BLaER1 treated with 17β-estradiol and CSF1 and Interleukin-3, amounts not matched to agents 10 nM and 100 nM (cell line): ENCODE data around the gene DIS3L2.
"Not testable (repeated sequence)": the region's sequence is repeated elsewhere in the genome, so short reads cannot be mapped to it uniquely, and the experiment has no call there.

ENCODE experiments used
- H3K27ac ChIP-seq, 11 experiments: shearing (Covaris generic); formaldehyde crosslinking; 2 replicates each; pipeline ENCODE4 v1.8.1; 2022
- H3K27me3 ChIP-seq, 11 experiments: shearing (Covaris generic); formaldehyde crosslinking; 2 replicates each; pipeline ENCODE4 v1.8.1; 2022
- H3K36me3 ChIP-seq, 11 experiments: shearing (Covaris generic); formaldehyde crosslinking; 2 replicates each; pipeline ENCODE4 v1.8.1; 2022
- H3K4me1 ChIP-seq, 10 experiments: shearing (Covaris generic); formaldehyde crosslinking; 2 replicates each; pipeline ENCODE4 v1.8.1; 2022
- H3K4me2 ChIP-seq, 11 experiments: shearing (Covaris generic); formaldehyde crosslinking; 2 replicates each; pipeline ENCODE4 v1.8.1; 2022
- H3K4me3 ChIP-seq, 10 experiments: shearing (Covaris generic); formaldehyde crosslinking; 2 replicates each; pipeline ENCODE4 v1.8.1; 2022
- H3K9ac ChIP-seq, 11 experiments: shearing (Covaris generic); formaldehyde crosslinking; 2 replicates each; pipeline ENCODE4 v1.8.1; 2022
- H3K9me3 ChIP-seq, 11 experiments: shearing (Covaris generic); formaldehyde crosslinking; replicated peaks in 1 of 11; 2 replicates each; pipeline ENCODE4 v1.8.1; 2022
- H4K20me1 ChIP-seq, 11 experiments: shearing (Covaris generic); formaldehyde crosslinking; 2 replicates each; pipeline ENCODE4 v1.8.1; 2022
- Cebpa-rat ChIP-seq, 11 experiments: shearing (Covaris generic); IDR thresholded peaks; 2 replicates each; pipeline ENCODE4 v1.8.1; 2022

Gene DIS3L2

GRCh38 chr2:232022718-232023117, 61.2 kb downstream of the DIS3L2 start:
- no peak for TF ChIP-seq Cebpa-rat (IDR thresholded peaks at IDR 0.05)
- Histone ChIP-seq H3K9me3 (no peaks in the 10 kb centered on the region), H4K20me1 (peaks cover 0 to 8% (median 0%) of the 10 kb centered on the region in 11 experiments; a peak in 1 of 22 replicates), H3K4me2 (no peak overlapping the region), H3K27ac (no peak overlapping the region), H3K9ac (no peak overlapping the region), H3K36me3 (peaks cover 76 to 98% (median 91%) of the 10 kb centered on the region in 11 experiments), H3K27me3 (no peaks in the 10 kb centered on the region), H3K4me3 (no peak overlapping the region), H3K4me1 (peaks cover 0 to 5% (median 0%) of the 10 kb centered on the region in 10 experiments; a peak in 1 of 20 replicates)

- no peak overlapping the region for H3K9ac ChIP-seq
- H3K4me2 ChIP-seq, result no peak overlapping the region
- peaks cover 73 to 98% (median 85%) of the 10 kb centered on the region in 11 experiments for H3K36me3 ChIP-seq
- no peak overlapping the region for H3K4me3 ChIP-seq
- peaks cover under 1 to 4% (median 3%) of the 10 kb centered on the region in 10 experiments; a peak in 16 of 20 replicates for H3K4me1 ChIP-seq
- H4K20me1 ChIP-seq, result peaks cover 0 to 8% (median 0%) of the 10 kb centered on the region in 11 experiments; a peak in 3 of 22 replicates
- no peak overlapping the region for H3K27ac ChIP-seq
- no peaks in the 10 kb centered on the region for H3K27me3 ChIP-seq
- no peak for TF ChIP-seq Cebpa-rat (IDR thresholded peaks at IDR 0.05)
- H3K9me3 ChIP-seq, result no peaks in the 10 kb centered on the region
These were observed 61.9 kb downstream of the DIS3L2 start for GRCh38 chr2:232023426-232023825.

- no peak overlapping the region for H3K4me3 ChIP-seq
- no peak for TF ChIP-seq Cebpa-rat (IDR thresholded peaks at IDR 0.05)
- H3K27ac ChIP-seq, result no peak overlapping the region
- H3K27me3 ChIP-seq, result no peaks in the 10 kb centered on the region
- H3K4me1 ChIP-seq, result peaks cover 0 to 15% (median 8%) of the 10 kb centered on the region in 10 experiments; a peak in 15 of 20 replicates
- H4K20me1 ChIP-seq, result peaks cover 0 to 8% (median 0%) of the 10 kb centered on the region in 11 experiments; a peak in 3 of 22 replicates
- no peaks in the 10 kb centered on the region for H3K9me3 ChIP-seq
- H3K9ac ChIP-seq, result no peak overlapping the region
- H3K4me2 ChIP-seq, result no peak overlapping the region
- H3K36me3 ChIP-seq, result peaks cover 65 to 98% (median 79%) of the 10 kb centered on the region in 11 experiments
These were observed 62.9 kb downstream of the DIS3L2 start for GRCh38 chr2:232024457-232024856.

GRCh38 chr2:232026910-232027309, 65.4 kb downstream of the DIS3L2 start:
- peaks cover 0 to 15% (median 8%) of the 10 kb centered on the region in 10 experiments; a peak in 15 of 20 replicates for H3K4me1 ChIP-seq
- no peak overlapping the region for H3K4me3 ChIP-seq
- no peak overlapping the region for H3K27ac ChIP-seq
- no peak overlapping the region for H3K9ac ChIP-seq
- no peaks in the 10 kb centered on the region for H3K27me3 ChIP-seq
- H3K4me2 ChIP-seq, result no peak overlapping the region
- peaks cover 63 to 97% (median 77%) of the 10 kb centered on the region in 11 experiments for H3K36me3 ChIP-seq
- TF ChIP-seq Cebpa-rat (IDR thresholded peaks at IDR 0.05), result no peak
- H3K9me3 ChIP-seq, result peaks cover 7 to 14% (median 9%) of the 10 kb centered on the region in 11 experiments; a peak in 15 of 22 replicates
- H4K20me1 ChIP-seq, result peaks cover 0 to 4% (median 0%) of the 10 kb centered on the region in 11 experiments; a peak in 3 of 22 replicates

- Histone ChIP-seq H3K27ac (no peak overlapping the region), H3K4me1 (peaks cover 0 to 15% (median 8%) of the 10 kb centered on the region in 10 experiments; a peak in 15 of 20 replicates), H3K36me3 (peaks cover 62 to 97% (median 75%) of the 10 kb centered on the region in 11 experiments), H3K4me3 (no peak overlapping the region), H3K27me3 (no peaks in the 10 kb centered on the region), H3K9me3 (peaks cover 9 to 20% (median 15%) of the 10 kb centered on the region in 11 experiments; a peak in 19 of 22 replicates), H3K9ac (no peak overlapping the region), H3K4me2 (no peak overlapping the region), H4K20me1 (no peaks in the 10 kb centered on the region; a peak in 3 of 22 replicates)
- TF ChIP-seq Cebpa-rat (IDR thresholded peaks at IDR 0.05), result no peak
These were observed 66.0 kb downstream of the DIS3L2 start for GRCh38 chr2:232027530-232027929.

GRCh38 chr2:232028071-232028470, 66.6 kb downstream of the DIS3L2 start:
- Histone ChIP-seq H3K36me3 (peaks cover 57 to 97% (median 75%) of the 10 kb centered on the region in 11 experiments), H3K4me2 (peak overlapping the region in 1 of 11 experiments; percentile 9; a peak in 2 of 22 replicates), H4K20me1 (no peaks in the 10 kb centered on the region; a peak in 2 of 22 replicates), H3K27ac (no peak overlapping the region), H3K4me1 (peaks cover 0 to 15% (median 8%) of the 10 kb centered on the region in 10 experiments; a peak in 15 of 20 replicates), H3K9me3 (peaks cover 14 to 26% (median 21%) of the 10 kb centered on the region in 11 experiments; a peak in 19 of 22 replicates), H3K4me3 (no peak overlapping the region), H3K9ac (no peak overlapping the region), H3K27me3 (no peaks in the 10 kb centered on the region)
- TF ChIP-seq Cebpa-rat (IDR thresholded peaks at IDR 0.05), result no peak

GRCh38 chr2:232028631-232029030, 67.1 kb downstream of the DIS3L2 start:
- H3K9ac ChIP-seq, result no peak overlapping the region
- no peak for TF ChIP-seq Cebpa-rat (IDR thresholded peaks at IDR 0.05)
- H3K36me3 ChIP-seq, result peaks cover 51 to 97% (median 69%) of the 10 kb centered on the region in 11 experiments
- no peak overlapping the region for H3K27ac ChIP-seq
- peaks cover 0 to 15% (median 8%) of the 10 kb centered on the region in 10 experiments; a peak in 15 of 20 replicates for H3K4me1 ChIP-seq
- H3K4me3 ChIP-seq, result no peak overlapping the region
- no peaks in the 10 kb centered on the region for H3K27me3 ChIP-seq
- H3K9me3 ChIP-seq, result peaks cover 15 to 30% (median 24%) of the 10 kb centered on the region in 11 experiments; a peak in 19 of 22 replicates
- H3K4me2 ChIP-seq, result peak overlapping the region in 6 of 11 experiments; percentile 9 to 26 (median 10); a peak in 5 of 22 replicates
- no peaks in the 10 kb centered on the region; a peak in 2 of 22 replicates for H4K20me1 ChIP-seq

- TF ChIP-seq Cebpa-rat (IDR thresholded peaks at IDR 0.05), result no peak
These were observed 67.8 kb downstream of the DIS3L2 start for GRCh38 chr2:232029346-232029745.

GRCh38 chr2:232030229-232030628, 68.7 kb downstream of the DIS3L2 start:
- TF ChIP-seq Cebpa-rat (IDR thresholded peaks at IDR 0.05), result no peak

More at GRCh38 chr2:232029346-232029745, 67.8 kb downstream of the DIS3L2 start:
- Histone ChIP-seq H3K27me3 (no peaks in the 10 kb centered on the region), H3K27ac (no peak overlapping the region), H3K9ac (no peak overlapping the region), H4K20me1 (no peaks in the 10 kb centered on the region; a peak in 2 of 22 replicates), H3K36me3 (peaks cover 45 to 97% (median 64%) of the 10 kb centered on the region in 11 experiments), H3K4me3 (no peak overlapping the region), H3K4me2 (peak overlapping the region in 1 of 11 experiments; percentile 10; a peak in 1 of 22 replicates), H3K9me3 (peaks cover 15 to 36% (median 31%) of the 10 kb centered on the region in 11 experiments; a peak in 19 of 22 replicates), H3K4me1 (peaks cover 0 to 15% (median 8%) of the 10 kb centered on the region in 10 experiments; a peak in 15 of 20 replicates)

GRCh38 chr2:232035292-232035691, 73.8 kb downstream of the DIS3L2 start:
- Histone ChIP-seq H3K9me3 (peaks cover 44 to 72% (median 65%) of the 10 kb centered on the region in 11 experiments), H3K36me3 (peaks cover 56 to 98% (median 69%) of the 10 kb centered on the region in 11 experiments)
- not testable (repeated sequence) for H3K27ac ChIP-seq, H3K4me1 ChIP-seq, H3K4me3 ChIP-seq, H3K9ac ChIP-seq, H3K27me3 ChIP-seq, H4K20me1 ChIP-seq, H3K4me2 ChIP-seq

More at GRCh38 chr2:232030229-232030628, 68.7 kb downstream of the DIS3L2 start:
- Histone ChIP-seq H3K9me3 (peaks cover 22 to 44% (median 40%) of the 10 kb centered on the region in 11 experiments; a peak in 21 of 22 replicates), H4K20me1 (no peaks in the 10 kb centered on the region; a peak in 2 of 22 replicates), H3K4me1 (peaks cover 0 to 15% (median 8%) of the 10 kb centered on the region in 10 experiments; a peak in 15 of 20 replicates), H3K27ac (no peak overlapping the region), H3K9ac (no peak overlapping the region), H3K4me2 (no peak overlapping the region), H3K36me3 (peaks cover 43 to 97% (median 65%) of the 10 kb centered on the region in 11 experiments), H3K4me3 (no peak overlapping the region), H3K27me3 (no peaks in the 10 kb centered on the region)

GRCh38 chr2:232036876-232037275, 75.4 kb downstream of the DIS3L2 start:
- H3K4me2 ChIP-seq, H4K20me1 ChIP-seq, H3K27me3 ChIP-seq, H3K9ac ChIP-seq, H3K4me1 ChIP-seq, H3K4me3 ChIP-seq, H3K27ac ChIP-seq: not testable (repeated sequence)
- Histone ChIP-seq H3K9me3 (peaks cover 34 to 63% (median 56%) of the 10 kb centered on the region in 11 experiments), H3K36me3 (peaks cover 43 to 94% (median 56%) of the 10 kb centered on the region in 11 experiments)
